ENCODE results near the gene TRIM6.
"Not testable (repeated sequence)": the region's sequence is repeated elsewhere in the genome, so short reads cannot be mapped to it uniquely, and the experiment has no call there.

TRIM6 gene

GRCh38 chr11:5580577-5580976 is 15.9 kb upstream of the TRIM6 start, which contains the start of gene OR52B6:
OR52B6 (plus strand) TSS chr11:5580877; CDS start chr11:5580877, 0 bp downstream.
- no peak for DNase-seq (ENCODE audit: low spot score)
- CTCF ChIA-PET = interaction anchor here (0.6 kb wide), 1 partner anchor 522 kb away, joined by 3 read pairs; no protein-coding TSS in a partner anchor

GRCh38 chr11:5581014-5581413 is 15.4 kb upstream of the TRIM6 start:
- ChIA-PET POLR2A (ENCODE audit: low non-redundant PET) (no interaction called here), CTCF (no interaction called here)
- TF ChIP-seq, protein P1, sequence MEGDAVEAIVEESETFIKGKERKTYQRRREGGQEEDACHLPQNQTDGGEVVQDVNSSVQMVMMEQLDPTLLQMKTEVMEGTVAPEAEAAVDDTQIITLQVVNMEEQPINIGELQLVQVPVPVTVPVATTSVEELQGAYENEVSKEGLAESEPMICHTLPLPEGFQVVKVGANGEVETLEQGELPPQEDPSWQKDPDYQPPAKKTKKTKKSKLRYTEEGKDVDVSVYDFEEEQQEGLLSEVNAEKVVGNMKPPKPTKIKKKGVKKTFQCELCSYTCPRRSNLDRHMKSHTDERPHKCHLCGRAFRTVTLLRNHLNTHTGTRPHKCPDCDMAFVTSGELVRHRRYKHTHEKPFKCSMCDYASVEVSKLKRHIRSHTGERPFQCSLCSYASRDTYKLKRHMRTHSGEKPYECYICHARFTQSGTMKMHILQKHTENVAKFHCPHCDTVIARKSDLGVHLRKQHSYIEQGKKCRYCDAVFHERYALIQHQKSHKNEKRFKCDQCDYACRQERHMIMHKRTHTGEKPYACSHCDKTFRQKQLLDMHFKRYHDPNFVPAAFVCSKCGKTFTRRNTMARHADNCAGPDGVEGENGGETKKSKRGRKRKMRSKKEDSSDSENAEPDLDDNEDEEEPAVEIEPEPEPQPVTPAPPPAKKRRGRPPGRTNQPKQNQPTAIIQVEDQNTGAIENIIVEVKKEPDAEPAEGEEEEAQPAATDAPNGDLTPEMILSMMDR (conservative IDR thresholded peaks at IDR 0.05; ENCODE audit: low read depth) = no peak
- DNase-seq (ENCODE audit: low spot score) = no peak
- H3K27ac ChIP-seq = no peak overlapping the region

More at GRCh38 chr11:5580577-5580976, 15.9 kb upstream of the TRIM6 start, which contains the start of gene OR52B6:
- H3K27ac ChIP-seq = no peak within 1 kb of the TSS
- POLR2A ChIA-PET (ENCODE audit: low non-redundant PET) = no interaction called here
- TF ChIP-seq, protein P1 (conservative IDR thresholded peaks at IDR 0.05; ENCODE audit: low read depth) = no peak

DNA sequence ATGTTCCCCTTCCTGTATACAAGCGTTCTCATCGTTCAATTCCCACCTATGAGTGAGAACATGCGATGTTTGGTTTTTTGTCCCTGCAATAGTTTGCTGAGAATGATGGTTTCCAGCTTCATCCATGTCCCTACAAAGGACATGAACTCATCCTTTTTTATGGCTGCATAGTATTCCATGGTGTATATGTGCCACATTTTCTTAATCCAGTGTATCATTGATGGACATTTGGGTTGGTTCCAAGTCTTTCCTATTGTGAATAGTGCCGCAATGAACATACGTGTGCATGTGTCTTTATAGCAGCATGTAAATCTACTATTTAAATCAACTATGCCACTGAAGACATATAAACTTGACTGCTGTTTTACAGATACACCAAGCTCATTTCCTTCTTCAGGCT is 12.0 kb upstream of the TRIM6 start:
- POLR2A ChIA-PET (ENCODE audit: low non-redundant PET); CTCF ChIA-PET; DNase-seq (ENCODE audit: low spot score); H3K27ac ChIP-seq: not testable (repeated sequence)

- DNase-seq (ENCODE audit: low spot score); CTCF ChIA-PET; H3K27ac ChIP-seq; POLR2A ChIA-PET (ENCODE audit: low non-redundant PET): not testable (repeated sequence)
These were observed 6.5 kb upstream of the TRIM6 start for GRCh38 chr11:5589906-5590305.

DNA sequence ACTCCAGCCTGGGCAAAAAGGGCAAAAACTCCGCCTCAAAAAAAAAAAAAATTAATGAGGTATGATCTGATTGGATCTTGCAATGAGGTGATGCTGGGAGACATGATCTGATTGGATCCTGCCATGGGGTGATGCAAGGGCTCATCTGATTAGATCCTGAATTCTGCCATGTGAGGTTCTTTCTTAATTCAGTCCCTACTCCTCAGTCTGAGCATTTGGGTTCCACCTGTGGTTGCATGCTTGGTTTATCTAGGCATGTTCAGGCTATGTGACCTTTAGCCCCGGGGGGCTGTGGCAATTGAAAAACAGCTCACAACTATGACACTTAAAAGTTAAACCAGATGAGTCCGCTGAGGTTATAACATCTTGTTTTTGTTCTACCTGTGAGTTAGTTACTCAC is 4.8 kb upstream of the TRIM6 start:
- ChIA-PET CTCF (interaction anchor here (1.0 kb wide), 1 partner anchor 11 kb away, joined by 4 read pairs; no protein-coding TSS in a partner anchor), POLR2A (ENCODE audit: low non-redundant PET) (no interaction called here)
- TF ChIP-seq, protein P1 (conservative IDR thresholded peaks at IDR 0.05; ENCODE audit: low read depth) = no peak
- no peak for DNase-seq (ENCODE audit: low spot score)
- no peak overlapping the region for H3K27ac ChIP-seq

DNA sequence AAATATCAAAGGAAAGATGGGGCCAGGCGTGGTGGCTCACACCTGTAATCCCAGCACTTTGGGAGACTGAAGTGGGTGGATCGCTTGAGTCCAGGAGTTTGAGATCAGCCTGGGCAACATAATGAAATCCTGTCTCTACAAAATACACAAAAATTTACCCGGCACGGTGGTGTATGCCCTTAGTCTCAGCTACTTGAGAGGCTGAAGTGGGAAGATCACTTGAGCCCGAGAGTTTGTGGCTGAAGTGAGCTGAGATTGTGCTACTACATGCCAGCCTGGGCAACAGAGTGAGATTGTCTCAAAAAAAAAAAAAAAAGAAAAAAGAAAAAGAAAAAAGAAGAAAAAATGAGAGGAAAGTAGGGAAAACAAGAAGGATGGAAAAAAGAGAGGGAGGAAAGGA is 3.8 kb upstream of the TRIM6 start:
- CTCF ChIA-PET = no interaction called here
- POLR2A ChIA-PET (ENCODE audit: low non-redundant PET) = no interaction called here

DNA sequence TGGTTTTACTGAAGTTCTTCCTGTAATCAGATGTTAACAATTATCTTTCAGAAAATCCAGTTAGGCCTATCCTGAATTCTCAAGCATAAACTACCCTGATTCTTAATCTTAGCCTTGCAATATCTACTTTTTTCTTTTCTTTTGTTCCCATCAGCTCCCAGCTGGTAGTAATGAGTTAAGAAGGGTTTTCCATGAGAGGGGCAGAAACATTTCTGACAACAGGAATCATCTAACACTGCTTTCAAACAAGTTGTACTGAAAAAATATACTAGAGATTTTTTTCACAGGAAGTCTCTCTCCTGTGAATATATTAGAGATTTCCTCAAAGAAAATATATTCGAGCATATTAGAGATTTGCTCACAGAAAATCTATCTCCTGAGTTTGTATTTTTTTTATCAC is 3.3 kb upstream of the TRIM6 start:
- DNase-seq (ENCODE audit: low spot score) = no peak
- ChIA-PET POLR2A (ENCODE audit: low non-redundant PET) (no interaction called here), CTCF (no interaction called here)
- H3K27ac ChIP-seq = no peak overlapping the region
- TF ChIP-seq, protein P1 (conservative IDR thresholded peaks at IDR 0.05; ENCODE audit: low read depth) = no peak

More for the DNA sequence above, 3.8 kb upstream of the TRIM6 start:
- DNase-seq (ENCODE audit: low spot score) = no peak
- H3K27ac ChIP-seq = no peak overlapping the region
- TF ChIP-seq, protein P1 (conservative IDR thresholded peaks at IDR 0.05; ENCODE audit: low read depth) = no peak

DNA sequence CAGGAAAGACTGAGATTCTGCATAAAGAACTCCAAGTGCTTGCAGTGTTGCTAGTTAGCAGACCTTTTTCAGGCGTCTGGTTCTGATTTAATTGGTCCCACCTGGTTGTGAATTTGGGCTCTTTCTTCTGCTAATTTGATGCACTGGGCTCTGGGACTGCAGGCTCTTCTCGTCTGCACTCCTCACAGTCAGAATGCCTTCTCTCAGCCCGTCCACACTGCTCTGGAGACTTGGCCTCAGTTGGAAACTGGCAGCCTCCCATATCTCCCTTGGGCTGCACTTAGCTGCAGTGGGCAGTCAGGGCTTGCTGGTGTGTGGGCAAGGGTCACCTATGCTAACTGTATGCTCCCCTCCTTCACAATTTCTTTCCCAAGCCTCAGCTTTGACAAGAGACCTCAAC is 1.5 kb downstream of the TRIM6 start:
- ChIA-PET CTCF (interaction anchor here (0.6 kb wide), 1 partner anchor 110 kb away, joined by 3 read pairs; no protein-coding TSS in a partner anchor), POLR2A (ENCODE audit: low non-redundant PET) (no interaction called here)
- DNase-seq (ENCODE audit: low spot score) = no peak
- TF ChIP-seq, protein P1 (conservative IDR thresholded peaks at IDR 0.05; ENCODE audit: low read depth) = no peak
- no peak overlapping the region for H3K27ac ChIP-seq
